GM12892 (cell line): ENCODE measurements around the gene CTNND2.

Source experiments
- DNase-seq: peaks from one replicate; pipeline ENCODE4 v3.0.0; 2011; ENCODE audit not compliant: insufficient read length
- FAIRE-seq: peaks from 2 replicates; lab custom pipeline; 2011; peaks lifted over from hg19 to GRCh38; lab: Jason Lieb, UNC
- POLR2A ChIP-seq: IDR thresholded peaks from 2 replicates; pipeline ENCODE4 v1.6.1; 2011; ENCODE audit warnings: low read depth, low read length, control low read depth
- POLR2AphosphoS5 ChIP-seq: IDR thresholded peaks from 2 replicates; pipeline ENCODE4 v1.6.1; 2011; ENCODE audit warnings: low read depth, low read length, control low read depth
- TAF1 ChIP-seq: IDR thresholded peaks from 2 replicates; pipeline ENCODE4 v1.6.1; 2011; ENCODE audit warnings: low read depth, mild to moderate bottlenecking, control low read depth, low read length, borderline replicate concordance

Gene CTNND2

DNA sequence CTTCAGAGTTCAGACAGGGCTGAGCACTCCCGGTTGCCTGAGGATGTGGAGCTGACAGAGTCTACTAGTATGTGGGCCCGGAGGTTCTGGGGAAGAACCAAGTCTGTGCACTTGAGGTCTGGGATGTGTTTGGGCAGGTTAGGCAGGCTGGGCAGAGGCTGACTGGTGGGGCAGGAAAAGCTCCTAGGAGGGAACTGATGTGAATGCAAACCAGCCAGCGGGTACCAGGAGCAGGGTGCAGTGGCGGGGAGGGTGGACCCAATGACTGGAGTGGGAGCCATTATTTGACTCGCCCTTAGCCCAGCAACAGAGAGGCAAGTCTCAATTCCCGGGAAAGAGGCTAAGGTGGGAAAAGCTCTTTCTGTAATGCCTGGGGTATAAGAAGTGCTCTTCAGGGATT, 723.4 kb downstream of the CTNND2 start:
- no peak for DNase-seq
- TF ChIP-seq TAF1: no peak
- no peak for TF ChIP-seq POLR2A
- no peak for TF ChIP-seq POLR2AphosphoS5
- FAIRE-seq: no peak

DNA sequence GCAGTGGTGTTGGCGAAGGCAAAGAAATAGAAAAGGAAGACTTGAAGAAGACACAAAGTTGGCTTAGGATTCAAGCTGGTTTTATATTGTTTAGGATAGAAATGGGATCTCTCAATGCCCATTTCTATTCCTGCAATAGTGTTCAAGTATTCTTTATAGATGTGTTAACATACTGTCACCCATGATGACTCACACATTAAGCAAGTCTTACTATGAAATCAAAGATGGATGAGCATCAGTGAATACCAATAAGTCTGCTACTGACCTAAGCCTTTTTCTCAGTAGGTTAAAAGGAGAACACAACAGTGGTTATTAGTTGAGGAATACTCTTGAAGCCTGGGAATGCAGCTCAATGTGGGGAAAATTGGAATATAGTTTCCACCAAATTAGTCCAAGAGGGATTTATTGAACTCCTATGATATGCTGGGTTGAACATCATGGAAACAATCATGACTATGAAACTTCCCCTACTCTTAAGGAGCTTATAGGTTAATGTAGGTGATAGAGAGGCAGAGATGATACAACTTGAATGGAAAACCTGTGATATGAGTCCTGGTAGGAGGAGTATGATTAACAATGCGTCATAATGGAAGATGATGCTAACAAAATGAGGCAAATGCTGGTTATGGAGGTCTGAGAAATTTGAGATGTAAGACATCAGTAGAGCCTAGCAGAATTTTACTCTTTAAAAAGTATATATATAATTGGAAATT, 726.1 kb downstream of the CTNND2 start:
- no peak for DNase-seq
- TF ChIP-seq POLR2A (no peak), POLR2AphosphoS5 (no peak)
- FAIRE-seq: no peak

GRCh38 chr5:11174591-11174990, 729.7 kb downstream of the CTNND2 start:
- TF ChIP-seq POLR2A (no peak), TAF1 (no peak), POLR2AphosphoS5 (no peak)
- DNase-seq: no peak
- FAIRE-seq: no peak

DNA sequence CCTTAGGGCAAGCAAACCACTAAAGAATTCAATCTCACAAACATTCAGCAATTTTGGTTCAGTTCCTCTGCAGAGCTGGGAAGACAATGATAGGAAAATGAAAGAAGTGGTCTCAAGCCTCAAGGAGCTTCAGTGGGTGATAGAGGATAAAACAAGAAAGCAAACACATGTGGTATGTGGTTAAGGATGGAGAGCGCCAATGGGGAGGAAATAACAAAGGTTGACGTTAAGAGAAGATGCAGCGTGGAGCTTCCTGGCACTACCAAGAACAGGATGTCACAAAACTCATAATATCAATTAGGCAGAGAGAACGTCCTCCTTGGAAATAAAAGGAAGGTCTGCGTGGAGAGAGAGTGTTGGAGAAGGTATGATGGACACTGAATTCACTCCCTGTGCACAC, 731.8 kb downstream of the CTNND2 start:
- DNase-seq: no peak
- TF ChIP-seq TAF1: no peak
- no peak for TF ChIP-seq POLR2A
- no peak for TF ChIP-seq POLR2AphosphoS5
- FAIRE-seq: no peak

DNA sequence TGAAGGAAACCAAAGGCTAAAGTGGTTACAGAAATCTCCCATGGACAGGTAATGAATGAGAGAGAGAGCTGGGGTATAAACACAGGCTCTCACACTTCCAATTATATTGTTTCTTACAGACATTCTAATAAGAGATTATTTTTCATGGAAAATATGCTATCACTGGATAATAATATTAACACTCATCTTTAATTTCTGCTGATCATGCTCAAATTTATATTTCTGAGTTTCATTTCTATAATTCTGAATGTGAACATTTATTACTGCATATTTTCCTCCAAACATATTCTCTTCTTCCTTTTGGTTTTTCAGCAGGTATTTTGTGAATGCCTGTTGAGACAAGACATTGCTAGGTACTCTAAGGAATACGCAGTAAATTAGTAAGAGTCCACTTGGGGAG, 733.0 kb downstream of the CTNND2 start:
- DNase-seq (no peak), FAIRE-seq (no peak)
- TF ChIP-seq TAF1: no peak
- no peak for TF ChIP-seq POLR2A
- no peak for TF ChIP-seq POLR2AphosphoS5

- FAIRE-seq: no peak
- TF ChIP-seq POLR2AphosphoS5 (no peak), POLR2A (no peak), TAF1 (no peak)
- DNase-seq: no peak
Observed at GRCh38 chr5:11166923-11167322, 737.3 kb downstream of the CTNND2 start.

DNA sequence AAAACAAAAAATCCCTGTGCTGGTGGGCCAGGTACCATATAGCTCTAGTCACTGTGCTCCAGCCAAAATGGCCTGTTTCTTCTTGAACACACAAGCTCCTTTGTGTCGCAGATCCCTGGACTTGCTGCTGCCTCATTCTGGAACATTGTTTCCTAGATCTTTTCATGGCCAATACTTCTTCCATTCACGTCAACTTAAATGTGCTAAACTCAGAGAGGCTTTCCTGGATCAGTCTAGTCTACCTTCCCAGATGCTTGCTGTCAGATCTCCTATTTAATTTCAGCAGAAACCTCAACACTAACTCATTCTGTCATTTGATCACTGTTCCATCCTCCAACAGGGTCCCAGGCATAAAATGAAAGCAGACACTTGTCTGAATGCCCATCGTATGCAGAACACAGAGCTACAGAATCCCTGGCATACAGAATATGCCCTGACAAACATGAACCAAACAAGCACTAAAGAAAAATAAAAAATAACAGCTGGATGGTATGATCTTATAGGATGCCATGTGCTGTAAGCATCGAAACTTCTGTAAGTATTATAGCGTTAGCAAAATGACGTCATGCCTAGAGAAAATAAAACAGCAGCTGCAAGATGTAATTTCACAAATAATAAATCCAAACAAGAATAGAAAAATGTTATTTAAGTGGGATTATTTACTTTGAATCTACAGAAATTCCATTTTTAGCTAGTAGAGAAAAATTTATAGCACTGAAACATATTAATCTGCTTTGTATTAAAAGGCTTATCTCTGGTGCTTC, 739.5 kb downstream of the CTNND2 start:
- FAIRE-seq: no peak
- TF ChIP-seq POLR2AphosphoS5 (no peak), TAF1 (no peak), POLR2A (no peak)

GRCh38 chr5:11157132-11157531, 747.1 kb downstream of the CTNND2 start:
- TF ChIP-seq POLR2A (no peak), TAF1 (no peak), POLR2AphosphoS5 (no peak)
- FAIRE-seq: no peak
- no peak for DNase-seq

More for the DNA sequence above, 739.5 kb downstream of the CTNND2 start:
- DNase-seq: no peak

DNA sequence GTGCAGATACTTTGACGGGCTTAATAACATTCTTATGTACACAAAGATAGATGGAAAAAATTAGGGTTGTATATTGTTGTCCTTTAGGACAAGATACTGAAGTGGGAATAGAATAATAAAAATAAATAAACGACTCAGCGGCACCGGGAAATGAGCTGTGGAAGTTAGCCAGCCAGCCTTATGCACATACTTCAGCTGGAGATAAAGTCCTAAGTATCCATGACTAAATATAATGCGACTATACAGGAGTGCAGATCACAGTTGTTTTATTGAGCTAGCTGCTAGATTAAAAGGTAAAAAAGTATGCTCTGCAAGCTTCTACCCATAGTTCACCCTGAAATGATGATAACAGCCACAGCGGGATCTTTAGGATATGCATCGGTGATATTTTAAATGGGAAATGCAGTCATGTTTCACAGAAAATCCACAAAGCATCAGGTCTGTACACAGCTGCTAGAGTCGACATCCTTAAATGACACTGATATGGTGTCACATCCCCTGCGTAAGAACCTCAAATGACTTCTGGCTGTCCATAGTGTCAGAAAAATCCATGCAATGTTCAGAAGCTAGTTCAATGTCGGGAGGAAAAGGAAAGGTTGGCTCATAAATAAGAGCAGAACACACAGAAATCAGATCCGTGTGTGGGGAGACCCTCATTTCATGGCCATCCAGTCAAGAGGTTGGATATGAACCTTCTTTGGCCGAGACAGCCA, 750.4 kb downstream of the CTNND2 start:
- TF ChIP-seq POLR2A: no peak
- no peak for TF ChIP-seq TAF1
- TF ChIP-seq POLR2AphosphoS5: no peak
- FAIRE-seq (no peak), DNase-seq (no peak)

DNA sequence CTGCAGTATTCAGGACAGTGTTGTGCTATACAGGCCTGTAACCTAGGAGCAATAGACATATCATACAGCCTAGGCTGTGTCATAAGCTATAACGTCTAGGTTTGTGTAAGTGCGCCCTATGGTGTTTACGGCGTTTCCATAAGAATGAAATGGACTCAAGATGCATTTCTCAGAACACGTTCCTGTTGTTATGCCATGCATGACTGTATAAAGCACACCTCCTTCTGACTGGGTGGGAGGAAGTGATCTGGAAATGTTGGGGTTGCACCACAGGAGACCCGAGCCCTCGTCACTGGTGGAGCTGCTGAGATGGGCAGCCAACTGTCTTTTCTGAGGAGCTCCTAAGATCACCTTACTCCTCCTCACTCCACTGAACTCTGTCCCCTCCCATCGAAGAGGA, 751.9 kb downstream of the CTNND2 start:
- FAIRE-seq (no peak), DNase-seq (no peak)
- TF ChIP-seq TAF1 (no peak), POLR2A (no peak)

GRCh38 chr5:11150976-11151375, 753.3 kb downstream of the CTNND2 start:
- TF ChIP-seq POLR2AphosphoS5 (no peak), POLR2A (no peak), TAF1 (no peak)
- DNase-seq (no peak), FAIRE-seq (no peak)
